ENCODE data around the gene CIROP. TPM values are rescaled to one million over a fixed set of nuclear protein-coding genes. Genes with fewer than 3 reads are reported as not detected.

CIROP gene
- total RNA-seq, 1 experiment from 2014 or later, result not detected

DNA sequence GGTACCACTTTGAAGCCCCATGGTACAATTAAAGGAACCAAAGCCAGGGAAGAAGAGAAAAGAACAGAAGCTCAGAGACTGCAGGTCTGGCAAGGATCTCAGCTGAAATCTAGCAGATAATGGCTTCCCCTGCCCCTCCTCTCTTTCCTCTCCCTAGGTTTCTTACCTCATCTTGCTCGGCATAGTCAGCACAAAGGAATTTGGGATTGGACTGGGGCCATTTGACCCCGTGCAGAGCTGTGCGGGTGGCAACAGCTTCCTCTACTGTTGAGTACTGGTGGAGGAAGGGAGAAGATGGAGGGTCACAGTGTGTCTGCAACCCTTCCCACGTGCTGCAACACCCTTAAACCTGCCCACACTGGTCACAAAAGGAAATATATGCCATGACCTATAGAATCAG, 42.8 kb downstream of the CIROP start:
- CTCF ChIA-PET, result interaction anchor here (0.6 to 1.6 kb wide), 6 partner anchors 9 to 129 kb away, joined by 4 to 11 read pairs (median 6); no protein-coding TSS in a partner anchor
- no peak overlapping the region for H3K4me3 ChIP-seq
- DNase-seq, result peak; percentile 79 to 86
- no peak overlapping the region for H2AFZ ChIP-seq
- no peaks in the 10 kb centered on the region for H3K9me2 ChIP-seq (ENCODE audit: insufficient read depth)
- H4K20me1 ChIP-seq (ENCODE audit: insufficient read depth), result peaks cover 3% of the 10 kb centered on the region
- H3K4me1 ChIP-seq (replicated peaks; ENCODE audit: insufficient read depth), result peaks cover 32% of the 10 kb centered on the region
- peaks cover 16% of the 10 kb centered on the region for H3K79me2 ChIP-seq (ENCODE audit: low read depth)
- no TSS peak for BruUV-seq (replicated peaks)
- no peak for TF ChIP-seq EZH2 (IDR thresholded peaks at IDR 0.05; ENCODE audit: low read depth)
- TF ChIP-seq, protein P1, sequence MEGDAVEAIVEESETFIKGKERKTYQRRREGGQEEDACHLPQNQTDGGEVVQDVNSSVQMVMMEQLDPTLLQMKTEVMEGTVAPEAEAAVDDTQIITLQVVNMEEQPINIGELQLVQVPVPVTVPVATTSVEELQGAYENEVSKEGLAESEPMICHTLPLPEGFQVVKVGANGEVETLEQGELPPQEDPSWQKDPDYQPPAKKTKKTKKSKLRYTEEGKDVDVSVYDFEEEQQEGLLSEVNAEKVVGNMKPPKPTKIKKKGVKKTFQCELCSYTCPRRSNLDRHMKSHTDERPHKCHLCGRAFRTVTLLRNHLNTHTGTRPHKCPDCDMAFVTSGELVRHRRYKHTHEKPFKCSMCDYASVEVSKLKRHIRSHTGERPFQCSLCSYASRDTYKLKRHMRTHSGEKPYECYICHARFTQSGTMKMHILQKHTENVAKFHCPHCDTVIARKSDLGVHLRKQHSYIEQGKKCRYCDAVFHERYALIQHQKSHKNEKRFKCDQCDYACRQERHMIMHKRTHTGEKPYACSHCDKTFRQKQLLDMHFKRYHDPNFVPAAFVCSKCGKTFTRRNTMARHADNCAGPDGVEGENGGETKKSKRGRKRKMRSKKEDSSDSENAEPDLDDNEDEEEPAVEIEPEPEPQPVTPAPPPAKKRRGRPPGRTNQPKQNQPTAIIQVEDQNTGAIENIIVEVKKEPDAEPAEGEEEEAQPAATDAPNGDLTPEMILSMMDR (conservative IDR thresholded peaks at IDR 0.05), result no peak
- peaks cover 79% of the 10 kb centered on the region for H3F3A ChIP-seq (ENCODE audit: insufficient read depth, low read depth)
- peaks cover 34% of the 10 kb centered on the region; the same call in 1 of the 2 replicates for H3K36me3 ChIP-seq (ENCODE audit: low read depth)
- no peaks in the 10 kb centered on the region for H3K27me3 ChIP-seq (ENCODE audit: insufficient read depth, low read depth)
- H3K27ac ChIP-seq, result no peak overlapping the region; the same call in 1 of the 2 replicates
- POLR2A ChIA-PET (ENCODE audit: unreplicated experiment), result interaction anchor here (0.5 to 1.0 kb wide), 5 partner anchors 9 to 174 kb away, joined by 3 to 24 read pairs (median 6); partner anchors contain the start of genes ACIN1 and C14orf119
- peak overlapping the region; percentile 50 for H3K4me2 ChIP-seq
- intact Hi-C loops (cut with micrococcal nuclease; ENCODE audit: unreplicated experiment), result no loop called here
- H3K9me3 ChIP-seq (ENCODE audit: insufficient read depth, low read depth), result no peaks in the 10 kb centered on the region

DNA sequence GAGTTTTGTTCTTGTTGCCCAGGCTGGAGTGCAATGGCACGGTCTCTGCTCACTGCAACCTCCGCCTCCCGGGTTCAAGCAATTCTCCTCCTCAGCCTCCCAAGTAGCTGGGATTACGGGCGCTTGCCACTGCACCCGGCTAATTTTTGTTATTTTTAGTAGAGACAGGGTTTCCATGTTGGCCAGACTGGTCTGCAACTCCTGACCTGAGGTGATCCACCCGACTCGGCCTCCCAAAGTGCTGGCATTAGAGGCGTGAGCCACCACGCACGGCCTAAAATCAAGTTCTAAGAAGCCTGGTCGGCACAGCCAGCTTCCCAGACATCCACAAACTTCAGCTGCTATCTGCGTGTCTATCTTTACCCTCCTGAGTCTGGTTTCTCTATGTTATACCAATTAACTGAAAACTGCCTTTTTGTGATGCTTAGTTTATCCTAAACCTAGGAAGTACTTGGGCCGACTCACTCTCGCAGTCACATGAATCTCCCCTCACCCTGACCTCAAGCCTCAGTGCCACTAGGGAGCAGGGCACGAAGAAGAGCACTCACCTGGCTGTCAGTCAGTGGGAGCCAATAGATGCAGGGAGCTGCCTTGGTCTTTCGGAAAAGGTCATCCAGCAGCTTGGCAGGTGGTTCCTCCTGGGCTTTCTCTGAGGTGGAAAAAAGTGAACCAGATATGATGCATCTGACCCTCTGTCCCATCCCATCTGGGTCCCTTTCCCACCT, 44.1 kb downstream of the CIROP start:
- no peak for TF ChIP-seq EZH2 (IDR thresholded peaks at IDR 0.05; ENCODE audit: low read depth)
- TF ChIP-seq, protein P1 (conservative IDR thresholded peaks at IDR 0.05), result no peak
- H3K9me2 ChIP-seq (ENCODE audit: insufficient read depth), result no peaks in the 10 kb centered on the region
- H3K4me3 ChIP-seq, result no peak overlapping the region
- peaks cover 4% of the 10 kb centered on the region for H3K79me2 ChIP-seq (ENCODE audit: low read depth)
- H3K4me2 ChIP-seq, result no peak overlapping the region
- POLR2A ChIA-PET (ENCODE audit: unreplicated experiment), result no interaction called here
- peaks cover 23% of the 10 kb centered on the region; the same call in 1 of the 2 replicates for H3K36me3 ChIP-seq (ENCODE audit: low read depth)
- BruUV-seq (replicated peaks), result no TSS peak
- H3K27me3 ChIP-seq (ENCODE audit: insufficient read depth, low read depth), result no peaks in the 10 kb centered on the region
- no peak overlapping the region for H2AFZ ChIP-seq
- H3K9me3 ChIP-seq (ENCODE audit: insufficient read depth, low read depth), result no peaks in the 10 kb centered on the region
- H3K4me1 ChIP-seq (replicated peaks; ENCODE audit: insufficient read depth), result peaks cover 40% of the 10 kb centered on the region
- peaks cover 76% of the 10 kb centered on the region for H3F3A ChIP-seq (ENCODE audit: insufficient read depth, low read depth)
- 0 out of 2 replicates have a peak, but pooled peaks cover 3% of the 10 kb centered on the region for H4K20me1 ChIP-seq (ENCODE audit: insufficient read depth)
- DNase-seq, result no peak
- intact Hi-C loops (cut with micrococcal nuclease; ENCODE audit: unreplicated experiment), result no loop called here
- H3K27ac ChIP-seq, result no peak overlapping the region
- CTCF ChIA-PET, result no interaction called here

DNA sequence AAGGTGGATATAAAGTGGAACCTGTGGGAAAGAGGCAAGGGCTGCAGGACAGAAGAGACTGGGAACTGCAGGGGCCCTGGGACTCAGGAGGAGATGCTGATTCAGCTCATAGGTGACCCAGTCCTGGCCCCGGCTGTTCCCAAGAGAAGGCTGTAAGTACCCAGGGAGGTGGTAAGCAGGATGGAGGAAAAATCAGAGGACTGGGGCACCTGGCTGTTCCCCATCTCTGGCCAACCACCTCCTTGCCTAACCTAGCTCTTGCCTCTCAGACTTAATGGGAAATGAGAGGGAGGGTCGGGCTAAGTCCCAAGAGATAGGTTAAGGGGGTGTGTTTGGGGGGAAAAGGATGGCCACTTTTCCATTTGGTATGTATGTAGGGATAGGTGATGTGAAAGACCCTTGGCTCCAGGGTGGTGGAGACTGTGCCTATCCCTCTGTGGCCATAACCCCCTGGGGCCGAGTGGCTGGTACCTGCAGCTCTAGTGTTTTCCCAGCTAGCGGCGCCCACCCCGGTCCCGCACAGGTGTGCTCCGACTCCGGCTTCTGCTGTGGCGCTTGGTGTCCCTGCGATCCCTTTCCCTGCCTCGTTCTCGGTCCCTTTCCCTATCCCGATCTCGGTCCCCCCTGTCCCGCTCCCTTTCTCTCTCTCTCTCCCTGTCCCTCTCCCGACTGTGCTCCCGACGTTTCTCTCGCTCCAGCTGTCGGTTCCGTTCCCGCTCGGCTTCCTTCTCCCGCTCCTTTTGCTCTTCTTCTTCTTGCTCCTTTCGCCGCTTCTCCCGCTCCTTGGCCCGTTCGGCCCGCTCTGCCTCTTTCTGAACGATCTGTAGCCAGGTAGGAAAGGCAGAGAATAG, 45.9 kb downstream of the CIROP start:
- H3K4me1 ChIP-seq (replicated peaks; ENCODE audit: insufficient read depth), result peaks cover 33% of the 10 kb centered on the region
- no peak overlapping the region for H3K27ac ChIP-seq
- no peaks in the 10 kb centered on the region for H3K27me3 ChIP-seq (ENCODE audit: insufficient read depth, low read depth)
- TSS peak; percentile 20 for BruUV-seq (replicated peaks)
- H3F3A ChIP-seq (ENCODE audit: insufficient read depth, low read depth), result peaks cover 59% of the 10 kb centered on the region
- no peaks in the 10 kb centered on the region for H3K9me3 ChIP-seq (ENCODE audit: insufficient read depth, low read depth)
- no peak for DNase-seq
- no peaks in the 10 kb centered on the region for H3K9me2 ChIP-seq (ENCODE audit: insufficient read depth)
- peaks cover 14% of the 10 kb centered on the region; the same call in 1 of the 2 replicates for H3K36me3 ChIP-seq (ENCODE audit: low read depth)
- no peak overlapping the region for H3K4me3 ChIP-seq
- POLR2A ChIA-PET (ENCODE audit: unreplicated experiment), result interaction anchor here (0.6 to 1.0 kb wide), 2 partner anchors 36 to 102 kb away, joined by 4 read pairs; partner anchors contain the start of genes ACIN1 and HAUS4
- CTCF ChIA-PET, result interaction anchor here (0.6 to 1.2 kb wide), 7 partner anchors 52 to 188 kb away, joined by 3 to 7 read pairs (median 4); no protein-coding TSS in a partner anchor
- intact Hi-C loops (cut with micrococcal nuclease; ENCODE audit: unreplicated experiment), result loop anchor here (1.0 to 5.0 kb wide), 3 partner anchors 73 to 1142 kb away; partner anchors contain the start of gene PRMT5
- H3K79me2 ChIP-seq (ENCODE audit: low read depth), result no peaks in the 10 kb centered on the region
- H3K4me2 ChIP-seq, result no peak overlapping the region
- TF ChIP-seq EZH2 (IDR thresholded peaks at IDR 0.05; ENCODE audit: low read depth), result no peak
- TF ChIP-seq, protein P1 (conservative IDR thresholded peaks at IDR 0.05), result no peak
- H4K20me1 ChIP-seq (ENCODE audit: insufficient read depth), result 0 out of 2 replicates have a peak, but pooled peaks cover 3% of the 10 kb centered on the region
- no peak overlapping the region for H2AFZ ChIP-seq
